GM12891 (cell line): ENCODE data around the gene CLPTM1.

Source experiments
- DNase-seq: peaks from one replicate; pipeline ENCODE4 v3.0.0; 2011; ENCODE audit warnings: low spot score; ENCODE audit not compliant: insufficient read length
- FAIRE-seq: peaks from 2 replicates; lab custom pipeline; 2011; peaks lifted over from hg19 to GRCh38; lab: Jason Lieb, UNC
- PAX5 ChIP-seq: IDR thresholded peaks from 2 replicates; pipeline ENCODE4 v1.6.1; 2011; ENCODE audit warnings: low read length, moderate library complexity, mild to moderate bottlenecking; ENCODE audit not compliant: insufficient read depth, severe bottlenecking
- POLR2A ChIP-seq: IDR thresholded peaks from 2 replicates; pipeline ENCODE4 v1.6.1; 2011; ENCODE audit warnings: low read depth, low read length, control low read depth
- POLR2AphosphoS5 ChIP-seq: IDR thresholded peaks from 2 replicates; pipeline ENCODE4 v1.6.1; 2011; ENCODE audit warnings: low read depth, low read length, control low read depth
- POU2F2 ChIP-seq: IDR thresholded peaks from 2 replicates; pipeline ENCODE4 v1.6.1; 2011; ENCODE audit warnings: low read depth, mild to moderate bottlenecking, control low read depth, low read length, moderate library complexity
- SPI1 ChIP-seq: IDR thresholded peaks from 2 replicates; pipeline ENCODE4 v1.6.1; 2011; ENCODE audit warnings: low read depth, low read length, control low read depth
- TAF1 ChIP-seq: IDR thresholded peaks from 2 replicates; pipeline ENCODE4 v1.6.1; 2011; ENCODE audit warnings: low read depth, low read length, control low read depth

Gene CLPTM1

GRCh38 chr19:45025264-45025663 is 70.1 kb downstream of the CLPTM1 start:
- FAIRE-seq: no peak
- TF ChIP-seq POLR2A (no peak), POU2F2 (no peak), SPI1 (no peak), PAX5 (no peak), POLR2AphosphoS5 (no peak; the same call in 1 of the 2 replicates), TAF1 (no peak)

GRCh38 chr19:45027371-45027770 is 72.2 kb downstream of the CLPTM1 start:
- TF ChIP-seq POU2F2: no peak
- TF ChIP-seq POLR2AphosphoS5: no peak
- TF ChIP-seq TAF1: no peak
- no peak for TF ChIP-seq PAX5
- no peak for TF ChIP-seq SPI1
- TF ChIP-seq POLR2A: no peak
- FAIRE-seq (no peak), DNase-seq (no peak)

More at GRCh38 chr19:45025264-45025663, 70.1 kb downstream of the CLPTM1 start:
- no peak for DNase-seq

GRCh38 chr19:45030825-45031224 is 75.6 kb downstream of the CLPTM1 start:
- FAIRE-seq (no peak), DNase-seq (no peak)
- TF ChIP-seq POLR2A (no peak), PAX5 (no peak), SPI1 (no peak), TAF1 (no peak), POLR2AphosphoS5 (no peak), POU2F2 (no peak)

GRCh38 chr19:45032421-45032820 is 77.2 kb downstream of the CLPTM1 start:
- no peak for FAIRE-seq
- DNase-seq: no peak
- TF ChIP-seq POU2F2: no peak
- TF ChIP-seq POLR2A: no peak
- TF ChIP-seq PAX5: no peak
- no peak for TF ChIP-seq POLR2AphosphoS5
- no peak for TF ChIP-seq TAF1
- TF ChIP-seq SPI1: no peak

- TF ChIP-seq SPI1: no peak
- no peak for TF ChIP-seq POLR2A
- no peak for TF ChIP-seq POU2F2
- no peak for TF ChIP-seq TAF1
- TF ChIP-seq POLR2AphosphoS5: no peak
- TF ChIP-seq PAX5: no peak
- DNase-seq: no peak
- FAIRE-seq: no peak
Observed at GRCh38 chr19:45035755-45036154, 80.6 kb downstream of the CLPTM1 start.

GRCh38 chr19:45037393-45038169 is 82.4 kb downstream of the CLPTM1 start:
- no peak for FAIRE-seq
- DNase-seq: no peak
- no peak for TF ChIP-seq SPI1
- no peak for TF ChIP-seq PAX5
- no peak for TF ChIP-seq POLR2A
- no peak for TF ChIP-seq POU2F2
- TF ChIP-seq POLR2AphosphoS5: peak; percentile 22; the same call in 1 of the 2 replicates
- TF ChIP-seq TAF1: no peak

DNA sequence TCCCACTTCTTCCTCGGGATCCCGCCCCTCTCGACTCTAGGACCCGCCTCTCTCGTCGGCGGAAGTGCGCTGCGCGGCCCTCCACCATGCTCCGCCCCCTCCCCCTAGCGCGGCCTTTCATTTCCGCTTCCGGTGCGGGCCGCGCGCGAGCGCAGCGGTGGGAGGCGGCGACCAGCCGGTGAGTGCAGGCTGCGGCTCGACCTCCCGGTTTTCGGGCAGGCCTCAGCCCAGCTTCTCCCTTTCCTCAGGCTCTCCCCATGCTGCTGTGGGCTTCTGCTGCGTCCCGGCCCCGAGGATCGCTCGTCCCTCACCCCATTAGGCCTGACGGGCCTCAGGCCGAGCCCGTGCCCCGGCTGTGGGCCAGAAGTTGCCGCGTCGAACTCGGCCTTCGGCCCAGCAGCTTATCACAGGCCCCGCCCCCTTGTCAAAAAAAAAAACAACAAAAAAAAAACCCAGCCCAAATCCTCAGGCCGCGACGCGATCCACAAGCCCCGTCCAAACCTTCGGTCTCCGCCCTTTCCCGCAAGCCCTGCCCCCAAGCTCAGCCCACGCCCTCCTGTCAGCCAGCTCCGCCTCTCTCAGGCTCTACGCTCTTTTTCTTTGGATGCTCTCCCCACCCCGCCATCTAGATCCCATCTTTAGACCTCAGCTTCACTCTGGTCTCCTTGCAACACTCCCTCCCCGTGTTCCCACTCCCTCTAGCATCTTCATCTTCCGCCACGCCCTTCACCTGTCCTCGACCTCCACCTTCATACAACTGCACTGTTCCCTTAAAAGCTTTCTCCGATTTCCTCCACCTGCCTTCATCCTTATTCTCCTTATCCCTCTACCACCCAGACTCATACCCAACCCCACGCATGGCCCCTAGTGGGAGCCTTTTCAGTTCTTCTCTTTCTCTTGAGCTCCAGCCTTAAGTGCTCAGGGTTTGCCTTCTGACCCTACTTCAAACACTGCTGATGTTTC is 84.0 kb downstream of the CLPTM1 start, which contains the start of gene CLASRP:
CLASRP (plus strand) TSS at position 115 of the 963 bp plus-strand sequence. CDS start 1,168 bp downstream, outside the sequence.
- peak; percentile 98 for TF ChIP-seq POLR2AphosphoS5
- peak; percentile 90 for TF ChIP-seq TAF1
- TF ChIP-seq POLR2A: peak; percentile 87
- TF ChIP-seq POU2F2: no peak
- TF ChIP-seq SPI1: peak; percentile 57
- TF ChIP-seq PAX5: no peak
- peak; percentile 90 for DNase-seq
- peak; percentile 91 for FAIRE-seq

DNA sequence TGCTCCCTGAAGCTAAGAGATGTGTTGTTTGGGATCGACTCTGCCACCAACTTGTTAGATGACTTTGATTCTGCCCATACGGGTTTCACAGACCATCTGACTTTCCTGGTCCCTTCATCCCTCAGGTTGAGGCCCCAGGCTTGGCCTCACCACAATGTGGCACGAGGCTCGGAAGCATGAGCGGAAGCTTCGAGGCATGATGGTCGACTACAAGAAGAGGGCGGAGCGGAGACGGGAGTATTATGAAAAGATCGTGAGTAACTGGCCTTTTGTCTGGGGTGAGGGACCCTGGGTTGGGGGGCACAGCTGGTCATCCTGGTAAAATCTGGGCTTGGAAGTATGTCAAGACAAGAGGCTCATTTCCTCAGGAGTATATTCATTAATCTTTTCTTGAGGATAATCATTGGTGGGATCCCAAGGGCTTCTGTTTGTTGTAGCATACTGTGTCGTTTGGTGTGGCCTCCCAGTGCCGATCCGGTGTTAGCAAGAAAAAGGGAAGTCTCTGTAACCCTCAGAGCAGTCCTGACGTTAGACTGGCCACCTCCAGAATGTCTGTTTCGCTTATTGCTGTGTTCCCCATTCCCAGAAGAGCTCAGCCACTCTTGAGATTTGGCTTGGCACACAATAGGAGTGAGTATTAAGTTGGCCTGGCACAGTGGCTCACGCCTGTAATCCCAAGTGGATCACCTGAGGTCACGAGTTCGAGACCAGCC is 85.0 kb downstream of the CLPTM1 start:
- FAIRE-seq: no peak
- TF ChIP-seq POLR2AphosphoS5 (no peak), PAX5 (no peak), TAF1 (no peak), POLR2A (no peak), POU2F2 (no peak), SPI1 (peak; percentile 63)
- DNase-seq: no peak

DNA sequence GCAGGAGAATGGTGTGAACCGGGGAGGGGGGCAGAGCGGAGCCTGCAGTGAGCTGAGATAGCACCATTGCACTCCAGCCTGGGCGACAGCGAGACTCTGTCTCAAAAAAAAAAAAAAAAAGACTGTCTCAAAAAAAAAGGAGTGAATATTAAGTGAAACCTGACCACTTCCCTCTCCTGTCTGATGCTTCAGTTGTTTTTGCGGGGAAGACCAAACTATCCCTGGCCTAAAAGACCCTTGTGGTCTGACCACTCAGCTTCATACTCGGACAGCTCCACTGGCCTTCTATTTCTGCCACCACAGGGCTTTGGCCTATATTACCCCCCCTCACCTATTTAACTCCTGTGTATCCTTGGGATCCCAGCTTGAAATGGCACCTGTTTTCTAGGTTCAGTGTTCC is 85.9 kb downstream of the CLPTM1 start:
- DNase-seq (no peak), FAIRE-seq (no peak)
- TF ChIP-seq PAX5 (no peak), SPI1 (peak; percentile 29; the same call in 1 of the 2 replicates), TAF1 (no peak), POLR2AphosphoS5 (no peak), POLR2A (no peak)
